NCI-H2227 treated with DMSO at 0.1 percent for 48 hours (cell line): ENCODE measurements around the gene RMDN2.
"Not testable (repeated sequence)": the region's sequence is repeated elsewhere in the genome, so short reads cannot be mapped to it uniquely, and the experiment has no call there.

ENCODE experiments used
- DNase-seq: peaks from one replicate; lab custom pipeline; 2025; lab: John Stamatoyannopoulos, UW

Gene RMDN2

DNA sequence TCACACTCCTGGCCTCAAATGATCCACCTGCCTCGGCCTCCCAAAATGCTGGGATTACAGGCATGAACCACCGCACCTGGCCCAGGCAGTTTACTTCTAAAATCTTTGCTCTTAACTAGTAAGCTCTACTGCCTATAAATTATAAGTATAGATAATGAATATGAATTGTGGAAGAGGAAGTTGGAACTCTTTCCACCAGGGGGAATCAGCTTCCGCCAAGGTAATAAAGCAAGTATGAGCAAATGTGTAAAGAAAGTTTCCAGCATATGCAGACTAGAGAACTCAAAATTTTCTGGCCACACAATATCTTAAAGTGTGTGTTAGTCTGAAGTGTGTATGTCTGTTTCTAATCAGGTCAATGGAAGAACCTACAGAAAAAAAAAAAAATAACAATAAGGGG, 68.1 kb downstream of the RMDN2 start:
- no peak for DNase-seq

DNA sequence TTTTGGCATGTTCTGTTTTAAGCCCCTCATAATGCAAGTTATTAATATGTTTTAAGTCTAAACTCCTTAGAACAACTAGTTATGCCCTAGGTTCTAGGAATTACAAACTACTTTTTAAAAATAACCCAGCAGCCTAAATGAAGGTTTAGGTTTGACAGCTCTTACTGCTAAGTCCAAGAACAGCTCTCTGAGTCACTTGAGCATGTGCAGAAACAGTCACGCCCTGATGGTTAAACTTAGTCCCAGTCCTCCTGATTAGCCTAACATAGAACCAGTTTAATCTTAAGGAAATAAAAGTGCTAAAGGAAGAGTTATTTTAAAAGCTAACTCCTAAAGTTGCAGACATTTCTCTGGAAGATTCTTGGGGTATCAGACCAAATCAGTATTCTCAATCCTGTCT, 72.5 kb downstream of the RMDN2 start:
- no peak for DNase-seq

DNA sequence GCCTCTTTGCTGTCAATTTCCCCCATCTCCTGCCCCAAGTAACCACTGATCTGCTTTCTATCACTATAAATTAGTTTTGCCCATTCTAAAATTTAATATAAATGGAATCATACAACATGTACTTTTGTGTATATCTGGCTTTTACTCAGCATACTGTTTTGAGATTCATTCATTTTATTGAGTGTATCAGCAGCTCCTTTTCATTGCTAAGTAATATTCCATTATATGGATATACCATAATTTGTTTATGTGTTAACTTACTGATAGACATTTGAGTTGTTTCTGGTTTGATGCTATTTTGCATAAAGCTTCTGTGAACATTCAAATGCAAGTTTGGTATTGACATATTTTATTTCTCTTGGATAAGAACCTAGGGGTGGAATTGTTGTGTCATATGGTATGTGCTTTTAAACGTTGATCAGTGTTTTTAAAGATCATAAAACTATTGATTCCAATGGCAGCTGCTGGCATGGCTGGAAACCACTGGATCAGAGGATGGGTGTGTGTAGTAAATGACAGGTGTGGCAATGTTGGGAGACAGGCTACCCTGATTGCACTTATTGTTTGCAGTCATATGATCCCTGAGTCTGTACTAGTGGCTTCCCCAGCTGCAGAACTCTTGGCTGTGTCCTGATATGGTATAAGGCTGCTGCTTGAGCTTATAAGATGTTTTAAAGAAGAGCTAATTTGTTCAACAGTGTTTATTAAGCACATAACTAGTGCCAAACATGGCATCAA, 75.6 kb downstream of the RMDN2 start:
- DNase-seq = no peak

DNA sequence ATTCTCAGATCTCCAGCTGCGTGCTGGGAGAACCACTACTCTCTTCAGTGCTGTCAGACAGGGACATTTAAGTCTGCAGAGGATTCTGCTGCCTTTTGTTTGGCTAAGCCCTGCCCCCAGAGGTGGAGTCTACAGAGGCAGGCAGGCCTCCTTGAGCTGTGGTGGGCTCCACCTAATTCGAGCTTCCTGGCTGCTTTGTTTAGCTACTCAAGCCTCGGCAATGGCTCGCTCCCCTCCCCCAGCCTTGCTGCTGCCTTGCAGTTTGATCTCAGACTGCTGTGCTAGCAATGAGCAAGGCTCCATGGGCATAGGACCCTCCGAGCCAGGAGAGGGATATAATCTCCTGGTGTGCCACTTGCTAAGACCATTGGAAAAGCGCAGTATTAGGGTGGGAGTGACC, 85.1 kb downstream of the RMDN2 start:
- DNase-seq = not testable (repeated sequence)

DNA sequence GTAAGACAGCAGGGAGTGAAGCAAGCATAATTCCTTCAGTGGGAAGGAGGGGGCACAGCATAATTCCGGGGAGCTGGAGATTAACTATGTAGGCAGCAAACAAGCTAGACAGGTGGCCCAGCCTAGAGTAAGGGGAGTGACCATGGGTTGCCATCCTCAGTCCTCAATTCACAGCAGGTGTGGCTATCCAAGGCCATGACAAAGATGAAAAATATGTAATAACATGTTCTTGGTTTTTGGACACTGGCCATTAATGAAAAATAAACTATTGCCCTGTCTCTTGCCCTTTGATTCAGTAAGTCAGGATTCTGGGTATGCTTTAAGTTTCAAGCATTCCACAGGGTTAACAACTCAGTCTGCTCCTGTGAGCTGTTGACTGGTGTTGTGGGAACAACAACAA, 85.9 kb downstream of the RMDN2 start:
- no peak for DNase-seq

DNA sequence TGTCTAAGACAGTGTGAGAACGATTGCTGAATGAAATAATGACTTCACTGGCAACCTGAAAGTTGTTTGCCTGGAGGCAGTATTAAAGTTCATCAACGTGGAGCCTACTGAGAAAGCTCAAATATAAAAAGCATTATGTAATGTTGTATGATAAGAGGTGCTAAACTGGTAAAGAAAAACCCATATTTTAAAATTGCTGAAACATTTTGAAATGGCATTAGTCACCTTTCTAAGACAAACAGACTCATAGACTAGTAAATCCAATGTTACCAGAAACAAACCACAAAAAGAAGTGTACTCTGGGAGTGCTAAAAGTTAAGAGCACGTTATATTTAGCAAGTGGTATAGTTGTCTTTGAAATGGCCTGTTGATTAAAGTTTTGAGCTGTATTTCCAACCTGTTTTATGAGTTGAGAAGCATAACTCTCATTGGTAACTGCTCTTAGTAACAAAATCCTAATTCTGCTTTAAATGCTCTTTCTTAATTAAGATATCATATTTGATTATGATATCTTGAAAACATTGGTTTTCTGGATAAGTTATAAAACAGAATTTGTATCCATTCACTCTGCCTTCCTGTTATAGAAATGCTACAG, 88.2 kb downstream of the RMDN2 start:
- DNase-seq = no peak

DNA sequence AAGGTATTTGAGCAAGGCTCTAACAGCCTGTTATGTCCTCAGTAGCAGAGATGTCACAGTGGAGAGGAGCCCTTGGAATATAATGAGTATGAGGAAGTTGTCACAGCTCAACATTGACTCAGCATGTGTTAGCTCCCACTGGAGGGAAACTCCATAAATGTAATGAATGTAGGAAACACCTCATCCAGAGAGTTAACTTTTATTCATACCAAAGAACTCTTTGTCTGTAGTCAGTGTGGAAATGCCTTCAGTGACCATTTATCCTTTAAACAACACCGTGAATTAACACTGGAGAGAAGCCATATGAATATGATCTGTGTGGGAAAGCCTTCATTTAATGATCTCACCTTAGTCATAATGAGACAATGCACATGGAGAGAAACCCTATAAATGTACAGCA, 91.1 kb downstream of the RMDN2 start:
- DNase-seq = no peak

DNA sequence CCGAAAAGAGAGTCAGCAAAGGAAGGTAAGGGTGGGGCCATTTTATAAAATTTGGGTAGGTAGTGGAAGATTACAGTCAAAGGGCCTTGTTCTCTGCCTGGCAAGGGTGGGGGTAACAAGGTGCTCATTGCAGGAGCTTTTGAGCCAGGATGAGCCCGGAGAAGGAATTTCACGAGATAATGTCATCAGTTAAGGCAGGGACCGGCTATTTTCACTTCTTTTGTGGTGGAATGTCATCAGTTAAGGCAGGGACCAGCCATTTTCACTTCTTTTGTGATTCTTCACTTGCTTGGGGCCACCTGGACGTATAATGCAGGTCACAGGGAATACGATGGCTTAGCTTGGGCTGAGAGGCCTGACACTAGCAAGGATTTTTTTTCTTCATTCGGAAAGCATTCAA, 92.7 kb downstream of the RMDN2 start:
- no peak for DNase-seq

DNA sequence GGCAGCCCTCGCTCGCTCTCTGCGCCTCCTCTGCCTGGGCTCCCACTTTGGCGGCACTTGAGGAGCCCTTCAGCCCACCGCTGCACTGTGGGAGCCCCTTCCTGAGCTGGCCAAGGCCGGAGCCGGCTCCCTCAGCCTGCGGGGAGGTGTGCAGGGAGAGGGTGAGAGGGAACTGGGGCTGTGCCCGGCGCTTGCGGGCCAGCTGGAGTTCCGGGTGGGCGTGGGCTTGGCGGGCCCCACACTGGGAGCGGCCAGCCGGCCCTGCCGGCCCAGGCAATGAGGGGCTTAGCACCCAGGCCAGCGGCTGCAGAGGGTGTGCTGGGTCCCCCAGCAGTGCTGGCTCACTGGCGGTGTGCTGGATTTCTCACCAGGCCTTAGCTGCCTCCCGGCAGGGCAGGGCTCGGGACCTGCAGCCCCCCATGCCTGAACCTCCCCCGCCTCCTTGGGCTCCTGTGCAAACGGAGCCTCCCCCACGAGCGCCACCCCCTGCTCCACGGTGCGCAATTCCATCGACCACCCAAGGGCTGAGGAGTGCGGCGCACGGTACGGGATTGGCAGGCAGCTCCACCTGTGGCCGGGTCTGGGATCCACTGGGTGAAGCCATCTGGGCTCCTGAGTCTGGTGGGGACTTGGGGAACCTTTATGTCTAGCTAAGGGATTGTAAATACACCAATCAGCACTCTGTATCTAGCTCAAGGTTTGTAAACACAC, 95.4 kb downstream of the RMDN2 start:
- not testable (repeated sequence) for DNase-seq

DNA sequence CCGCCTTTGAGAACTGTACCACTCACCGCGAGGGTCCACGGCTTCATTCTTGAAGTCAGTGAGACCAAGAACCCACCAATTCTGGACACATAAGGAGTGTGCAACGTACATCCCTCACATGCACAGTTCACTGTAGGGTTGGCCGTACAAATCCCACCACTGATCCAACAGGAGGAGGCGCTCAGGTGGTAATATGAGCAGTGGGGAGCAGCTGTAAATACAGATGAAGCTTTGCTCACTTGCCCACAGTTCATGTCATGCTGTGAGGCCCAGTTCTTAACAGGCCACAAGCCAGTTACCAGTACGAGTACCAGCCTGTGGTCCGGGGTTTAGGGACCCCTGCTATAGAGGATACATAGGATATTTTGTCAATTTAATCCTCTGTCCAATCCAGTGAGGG, 96.5 kb downstream of the RMDN2 start:
- no peak for DNase-seq

DNA sequence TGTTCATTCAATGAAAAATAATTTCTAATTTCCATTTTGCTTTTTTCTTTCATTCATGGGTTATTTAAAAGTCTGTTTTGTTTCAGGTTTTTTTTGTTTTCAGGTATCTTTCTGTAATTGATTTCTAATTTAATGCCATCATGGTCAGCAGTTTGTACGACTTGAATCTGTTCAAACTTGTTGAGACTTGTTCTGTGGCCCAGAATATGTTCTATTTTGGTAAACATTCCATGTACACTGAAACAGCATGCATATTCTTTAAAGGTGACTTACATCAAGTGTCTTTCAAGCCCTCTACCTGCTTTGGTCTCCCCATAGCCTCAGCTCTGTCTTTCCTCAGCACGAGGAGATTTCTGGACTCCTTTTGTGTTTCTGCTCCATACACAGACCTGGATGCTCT, 101.8 kb downstream of the RMDN2 start:
- DNase-seq = no peak

DNA sequence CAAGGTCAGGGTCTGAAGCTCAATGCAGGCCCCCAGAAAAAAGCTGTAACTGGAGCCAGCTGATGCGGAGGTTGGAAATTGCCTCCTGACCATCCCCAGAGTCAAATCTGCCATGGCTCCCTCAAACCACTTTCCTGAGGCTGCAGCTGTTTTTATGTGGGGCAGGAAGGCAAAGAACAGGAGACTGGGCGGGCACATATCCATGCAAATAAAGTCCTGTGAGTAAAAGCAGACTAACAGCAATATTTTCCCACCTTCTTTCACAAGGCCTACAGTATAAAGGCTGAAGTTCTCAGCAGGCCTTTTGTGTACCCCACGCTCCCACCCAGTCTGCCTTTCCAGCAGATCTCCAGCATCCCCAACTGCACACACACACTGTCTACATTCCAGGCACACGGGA, 103.7 kb downstream of the RMDN2 start:
- no peak for DNase-seq

DNA sequence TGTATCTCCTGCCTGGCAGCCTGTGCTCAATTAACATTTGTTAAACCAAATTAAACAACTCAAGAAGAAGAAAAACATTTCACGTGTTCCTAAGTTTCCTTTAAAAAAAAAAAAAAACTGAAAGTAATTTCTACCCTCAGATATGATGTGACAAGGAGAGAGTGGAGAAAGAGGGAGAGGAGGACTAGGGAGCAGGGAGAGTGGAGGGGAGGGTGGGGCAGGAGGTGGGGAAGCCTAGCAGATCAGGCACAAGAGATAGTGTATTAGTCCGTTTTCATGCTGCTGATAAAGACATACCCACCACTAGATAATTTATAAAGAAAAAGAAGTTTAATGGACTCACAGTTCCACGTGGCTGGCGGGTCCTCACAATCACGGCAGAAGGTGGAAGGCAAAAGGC, 104.4 kb downstream of the RMDN2 start:
- no peak for DNase-seq

DNA sequence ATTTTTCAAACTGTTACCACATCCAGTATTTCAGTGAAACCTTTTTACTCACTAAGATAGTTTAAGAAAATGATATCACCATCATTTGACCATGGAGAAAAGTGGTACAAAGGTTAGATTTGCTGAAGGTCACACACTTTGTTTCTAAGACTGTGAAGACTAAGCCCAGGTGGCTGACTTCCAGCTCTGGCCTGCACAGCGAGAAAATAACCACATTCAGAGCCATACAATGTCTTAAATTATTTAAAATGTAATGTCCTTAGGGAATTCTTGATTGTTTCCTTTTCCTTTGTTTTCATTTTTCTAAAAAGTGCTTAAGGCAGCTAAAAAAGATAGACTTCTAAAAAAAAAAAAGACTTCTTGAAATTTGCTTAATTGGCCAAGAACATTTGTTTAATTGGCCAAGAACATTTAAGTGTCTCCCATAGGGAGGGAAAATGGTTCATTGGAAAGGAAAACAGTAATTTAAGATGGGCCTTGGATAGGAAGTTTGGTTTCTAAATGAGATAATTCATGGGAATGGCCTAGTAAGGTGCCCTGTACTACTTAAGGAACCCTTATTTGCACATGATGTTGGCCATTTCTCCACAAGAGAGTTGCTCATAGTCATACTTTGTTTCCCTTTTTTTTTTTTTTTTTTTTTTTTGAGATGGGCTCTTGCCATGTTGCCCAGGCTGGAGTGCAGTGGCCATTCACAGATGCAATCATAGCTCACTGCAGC, 105.7 kb downstream of the RMDN2 start:
- DNase-seq = no peak

DNA sequence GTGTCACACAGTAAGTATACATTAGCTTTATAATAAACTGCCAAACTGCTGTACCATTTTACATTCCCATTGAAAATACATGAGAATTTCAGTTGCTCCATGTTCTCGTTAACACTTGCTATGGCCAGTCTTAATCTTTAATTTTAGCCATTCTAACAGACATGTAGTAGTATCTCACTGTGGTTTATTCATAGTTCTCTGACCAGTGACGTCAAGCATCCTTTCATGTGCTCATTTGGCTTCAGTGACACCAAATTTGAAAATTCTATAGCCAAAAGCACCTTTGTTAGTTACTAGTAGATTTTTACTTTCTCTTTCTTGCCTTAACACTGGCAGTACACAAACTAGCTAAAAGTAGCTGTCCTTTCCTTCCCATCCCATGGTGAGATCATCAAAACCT, 107.9 kb downstream of the RMDN2 start:
- no peak for DNase-seq

DNA sequence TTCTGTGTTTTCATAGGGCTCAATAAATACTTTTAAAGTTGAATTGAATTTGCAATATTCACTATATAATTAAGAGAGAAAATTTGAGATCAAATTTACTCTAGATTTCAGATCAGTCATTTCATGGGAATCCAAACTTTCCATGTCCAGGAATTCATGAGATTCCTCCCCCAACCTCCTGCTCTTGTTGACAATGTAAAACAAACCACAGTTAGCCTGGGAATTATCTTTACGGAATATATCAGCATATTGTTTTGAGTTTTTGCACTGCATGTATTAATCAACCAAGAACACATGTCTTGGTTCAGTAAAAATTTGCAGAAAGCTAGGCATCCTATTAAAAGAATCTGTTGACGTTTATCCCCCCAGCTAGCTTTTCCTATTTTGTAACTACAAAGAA, 108.6 kb downstream of the RMDN2 start:
- DNase-seq = no peak

DNA sequence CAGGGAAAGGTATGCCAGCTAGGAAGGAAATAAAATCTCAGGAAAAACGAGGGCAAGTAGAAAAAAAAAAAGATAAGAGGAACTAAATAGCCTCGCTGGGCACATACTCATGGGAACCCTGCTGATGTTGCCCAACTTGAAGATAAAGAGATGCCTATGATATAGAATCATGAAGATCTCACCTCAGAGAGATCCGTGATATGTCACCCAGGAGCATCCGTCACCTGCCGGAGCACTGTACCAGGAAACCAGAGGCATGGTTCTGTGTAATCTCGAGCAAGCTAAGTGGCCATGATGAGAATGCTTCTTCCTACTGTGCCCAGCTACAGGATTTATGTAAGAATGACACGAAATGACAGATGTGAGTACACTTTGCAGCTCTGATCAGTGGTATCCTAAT, 110.9 kb downstream of the RMDN2 start:
- no peak for DNase-seq

DNA sequence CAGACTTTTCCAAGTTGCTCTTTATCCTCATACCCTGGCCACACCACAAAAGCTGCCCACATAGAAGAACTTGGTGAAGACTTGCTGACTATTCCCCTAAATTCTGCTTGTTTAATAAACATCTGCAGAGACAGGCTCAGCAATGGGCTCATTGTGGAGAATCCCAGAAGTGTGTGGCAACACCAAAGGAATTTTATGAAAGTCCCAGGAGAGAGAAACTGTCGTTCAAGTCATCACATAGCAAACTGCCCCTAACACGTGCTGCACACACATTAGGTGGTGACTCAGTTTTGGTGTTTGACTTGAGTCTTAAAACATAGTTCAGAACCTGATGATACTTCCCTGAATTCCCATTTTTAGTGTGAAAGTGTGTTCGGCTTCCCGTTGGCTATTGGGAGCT, 112.2 kb downstream of the RMDN2 start:
- DNase-seq = no peak

DNA sequence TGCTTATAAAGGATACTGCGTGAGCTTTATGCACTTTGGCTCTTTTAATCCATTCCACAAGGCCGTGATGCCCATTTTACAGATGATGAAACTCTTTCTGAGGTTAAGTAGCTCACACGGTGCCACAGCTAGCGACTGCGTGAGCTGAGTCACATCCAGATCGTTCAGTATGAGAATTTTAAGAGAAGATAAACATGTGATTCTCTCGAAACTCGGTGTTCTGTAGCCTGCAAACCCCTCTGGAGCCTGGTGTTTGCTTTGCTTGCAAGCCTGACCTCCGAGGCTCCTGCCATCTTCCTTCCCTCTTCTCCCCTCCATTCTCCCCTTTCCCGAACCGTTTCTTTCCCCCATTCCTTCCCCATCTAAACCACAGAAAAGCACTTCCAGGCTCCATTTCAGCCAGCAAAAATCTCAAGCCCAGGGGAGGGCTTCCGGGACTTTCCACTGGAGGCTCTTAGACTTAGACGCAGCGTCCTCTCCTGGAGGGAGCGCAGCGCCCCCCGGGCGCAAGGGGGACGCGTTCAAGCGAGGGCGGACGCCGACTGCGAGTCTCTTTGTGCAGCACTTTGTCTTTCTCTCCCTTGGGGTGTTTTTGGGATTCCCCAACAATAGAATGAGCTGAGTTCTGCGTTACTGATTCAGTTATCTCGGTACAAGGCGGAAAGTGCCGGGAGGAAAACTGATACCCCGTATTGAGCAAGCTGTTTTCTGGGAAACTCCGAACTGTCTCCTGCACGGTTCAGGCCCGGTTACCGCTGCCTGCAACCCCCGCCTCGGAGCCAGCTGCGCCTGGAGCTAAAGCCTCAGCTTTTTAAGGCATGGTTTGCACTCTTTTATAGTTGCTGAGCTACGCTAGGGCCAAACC, 112.9 kb downstream of the RMDN2 start:
- DNase-seq = peak; percentile 43

DNA sequence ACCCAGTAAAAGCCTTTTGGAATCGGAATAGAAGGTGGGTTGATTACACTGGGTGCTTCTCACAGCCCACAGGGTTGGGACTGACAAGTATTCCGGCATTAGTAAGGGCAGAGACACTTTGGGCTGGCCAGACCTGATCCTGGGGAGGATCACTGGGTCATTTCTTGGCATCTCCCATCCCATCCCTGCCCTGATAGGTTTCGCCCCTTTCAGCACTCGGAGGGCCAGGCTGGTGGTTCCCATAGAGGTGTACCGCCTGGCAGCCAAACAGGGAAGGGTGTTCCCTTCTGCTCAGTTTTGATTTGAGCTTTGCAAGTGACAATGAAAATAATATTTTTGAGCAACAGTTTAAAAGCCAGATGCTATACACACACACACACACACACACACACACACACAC, 113.6 kb downstream of the RMDN2 start:
- no peak for DNase-seq

DNA sequence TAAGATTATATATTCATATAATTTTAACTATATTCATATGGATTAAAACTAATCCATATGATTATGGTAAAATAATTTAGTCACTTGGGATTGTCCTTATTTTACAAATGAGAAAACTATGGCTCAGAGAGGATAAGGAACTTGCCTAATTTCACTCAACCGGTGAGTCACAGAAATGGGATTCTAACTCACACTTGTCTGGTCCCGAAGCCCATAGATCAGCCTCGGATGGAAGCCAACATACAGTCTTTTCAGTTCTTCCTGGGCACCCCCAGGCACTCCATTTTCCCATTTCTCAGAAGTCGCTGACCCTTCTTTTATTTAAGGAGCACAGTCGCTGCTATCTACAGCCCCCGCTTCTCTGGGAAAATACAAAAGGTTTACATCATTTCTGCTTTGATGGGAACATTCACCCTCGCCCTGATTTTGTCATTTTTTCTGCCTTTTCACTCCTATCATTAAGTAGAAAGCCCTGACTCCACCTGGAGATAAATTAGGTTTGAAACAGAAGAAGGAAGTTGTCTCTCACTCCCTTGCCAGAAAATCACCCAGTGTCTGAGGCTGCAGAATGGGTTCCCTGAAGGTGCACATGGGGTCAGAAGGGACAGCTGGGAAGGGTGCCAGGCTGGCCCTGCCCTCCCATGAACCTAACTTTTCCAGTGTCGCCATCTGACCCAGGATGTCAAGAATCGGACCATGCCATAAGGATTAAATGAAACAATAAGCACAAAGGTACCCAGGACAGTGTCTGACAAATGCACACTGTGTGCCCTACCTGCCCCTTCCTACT, 114.2 kb downstream of the RMDN2 start:
- no peak for DNase-seq
